HepG2 (cell line): ENCODE measurements around the gene ZCCHC3. TPM values are rescaled to one million over a fixed set of nuclear protein-coding genes. Genes with fewer than 3 reads are reported as not detected.

Source experiments
- ATF7-NPFF ChIP-seq: sonication (generic); formaldehyde crosslinking; IDR thresholded peaks from 2 replicates; pipeline ENCODE4 v1.8.1; 2023; ENCODE audit warnings: mild to moderate bottlenecking, low read depth, missing genetic modification reagents, moderate library complexity
- CSRNP1 ChIP-seq: sonication (generic); formaldehyde crosslinking; IDR thresholded peaks from 2 replicates; pipeline ENCODE4 v1.8.1; 2023; ENCODE audit warnings: mild to moderate bottlenecking, missing genetic modification reagents
- DMTF1 ChIP-seq: sonication (generic); formaldehyde crosslinking; IDR thresholded peaks from 2 replicates; pipeline ENCODE4 v1.4.0; 2020; ENCODE audit warnings: mild to moderate bottlenecking, missing genetic modification reagents
- GABPB1 ChIP-seq: IDR thresholded peaks from 2 replicates; pipeline ENCODE4 v1.6.1; 2016; ENCODE audit warnings: mild to moderate bottlenecking, missing genetic modification reagents, moderate library complexity, missing compliant biosample characterization
- HDAC6 ChIP-seq: fragments of 200-600 bp; sonication (generic); IDR thresholded peaks from 2 replicates; pipeline ENCODE4 v1.7.0; 2017; ENCODE audit warnings: mild to moderate bottlenecking, antibody characterized with exemption, low read length, low read depth
- MLXIP ChIP-seq: sonication (generic); formaldehyde crosslinking; IDR thresholded peaks from 2 replicates; pipeline ENCODE4 v1.9.0; 2021; ENCODE audit warnings: missing genetic modification reagents, borderline replicate concordance
- PCBP1 ChIP-seq: fragments of 200-400 bp; formaldehyde crosslinking; IDR thresholded peaks from 2 replicates; pipeline ENCODE4 v1.6.1; 2017; ENCODE audit warnings: mild to moderate bottlenecking, low read depth, low read length, borderline replicate concordance
- THAP7 ChIP-seq: sonication (generic); formaldehyde crosslinking; IDR thresholded peaks from 2 replicates; pipeline ENCODE4 v1.8.1; 2023; ENCODE audit warnings: mild to moderate bottlenecking, missing genetic modification reagents
- ZBTB33 ChIP-seq: sonication (generic); formaldehyde crosslinking; IDR thresholded peaks from 2 replicates; pipeline ENCODE4 v1.4.0; 2020; ENCODE audit warnings: missing genetic modification reagents
- ZNF282 ChIP-seq: fragments of 450-650 bp; IDR thresholded peaks from 2 replicates; pipeline ENCODE4 v1.6.1; 2018; ENCODE audit not compliant: partially characterized antibody
- ZNF556 ChIP-seq: sonication (generic); formaldehyde crosslinking; IDR thresholded peaks from 2 replicates; pipeline ENCODE4 v1.4.0; 2020; ENCODE audit warnings: mild to moderate bottlenecking, missing genetic modification reagents, borderline replicate concordance
- ZNF557 ChIP-seq: sonication (generic); formaldehyde crosslinking; IDR thresholded peaks from 2 replicates; pipeline ENCODE4 v1.4.0; 2020; ENCODE audit warnings: missing genetic modification reagents
- ZNF710 ChIP-seq: sonication (generic); formaldehyde crosslinking; IDR thresholded peaks from 2 replicates; pipeline ENCODE4 v1.5.0; 2020; ENCODE audit warnings: mild to moderate bottlenecking, missing genetic modification reagents, borderline replicate concordance
- ZNF777 ChIP-seq: sonication (generic); formaldehyde crosslinking; IDR thresholded peaks from 2 replicates; pipeline ENCODE4 v1.4.0; 2020; ENCODE audit warnings: missing genetic modification reagents
- polyA plus RNA-seq, 8 experiments: library from polyadenylated mRNA; depleted of rRNA in 3 of 8; stranded (reverse) in 7 of 8; unstranded in 1 of 8; fragments of >200 nt; fragmentation: Illumina TruSeq in 4 of 8; extraction: Trizol in 4 of 8; gene quantifications; 2 replicates each; pipeline versions ENCODE4 v1.2.1 to v1.2.3, GENCODE V29; 2011 to 2016; ENCODE audit warnings: low read depth in 4 of 8, missing spikeins in 1 of 8, mixed read lengths in 1 of 8; ENCODE audit not compliant: insufficient read depth in 1 of 8
- total RNA-seq, 5 experiments: library from RNA; depleted of rRNA; stranded (reverse); fragments of >200 nt; fragmentation: Illumina TruSeq; extraction: Trizol; gene quantifications; 2 replicates each; pipeline ENCODE4 v1.2.3, GENCODE V29; 2016; ENCODE audit warnings: low read depth in 1 of 5

Gene ZCCHC3
- total and polyA plus RNA-seq, 2 of the 13 experiments (the other 11 are each of a cell fraction or from before 2014, with no cell fraction given), result 46.6 to 63.0 TPM

GRCh38 chr20:326645-327185 is 29.3 kb downstream of the ZCCHC3 start (continued):
- TF ChIP-seq CSRNP1 (CRISPR knock-in tag) (no peak), DMTF1 (CRISPR knock-in tag) (no peak), GABPB1 (0 out of 2 replicates have a peak, but pooled peaks have one; percentile 35), ZNF282 (no peak), MLXIP (CRISPR knock-in tag) (no peak), ATF7-NPFF (CRISPR knock-in tag) (0 out of 2 replicates have a peak, but pooled peaks have one; percentile 40), ZNF556 (CRISPR knock-in tag) (no peak; the same call in 1 of the 2 replicates), PCBP1 (peak; percentile 98), HDAC6 (no peak), ZBTB33 (0 out of 2 replicates have a peak, but pooled peaks have one; percentile 9), THAP7 (CRISPR knock-in tag) (0 out of 2 replicates have a peak, but pooled peaks have one; percentile 1), ZNF710 (CRISPR knock-in tag) (no peak), ZNF557 (CRISPR knock-in tag) (no peak), ZNF777 (peak; percentile 96)
